Measurements from ENCODE around the gene KANK4. TPM values are rescaled to one million over a fixed set of nuclear protein-coding genes. Genes with fewer than 3 reads are reported as not detected.

The KANK4 gene
- total RNA-seq, 1 experiment from 2014 or later, result 1.7 TPM

DNA sequence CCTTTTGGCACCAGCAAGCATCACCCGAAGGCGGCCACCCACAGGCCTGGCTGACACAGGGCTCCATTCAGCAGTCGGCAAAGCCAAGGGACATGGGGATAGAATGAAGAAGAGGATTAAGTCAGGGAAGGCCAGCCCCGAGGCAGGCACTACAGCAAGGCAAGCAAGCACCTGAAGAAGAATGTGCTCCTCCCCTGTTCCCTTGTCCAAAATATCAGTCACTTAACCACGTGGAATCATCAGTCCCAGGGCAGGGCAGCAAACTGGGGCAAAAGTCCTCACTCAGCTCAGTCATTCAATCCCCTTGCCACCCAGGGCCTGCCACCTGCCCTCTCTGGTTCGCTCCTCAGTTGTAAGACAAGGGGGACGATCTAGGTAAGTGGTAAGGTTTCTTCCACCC is 9.3 kb downstream of the KANK4 start:
- Histone ChIP-seq H3K4me1 (replicated peaks; ENCODE audit: insufficient read depth) (peaks cover 62% of the 10 kb centered on the region), H3K9me2 (ENCODE audit: insufficient read depth) (no peaks in the 10 kb centered on the region), H3K27me3 (ENCODE audit: insufficient read depth, low read depth) (no peaks in the 10 kb centered on the region), H3F3A (ENCODE audit: insufficient read depth, low read depth) (peaks cover 23% of the 10 kb centered on the region), H2AFZ (peak overlapping the region; percentile 48; the same call in 1 of the 2 replicates), H3K36me3 (ENCODE audit: low read depth) (no peaks in the 10 kb centered on the region), H3K9me3 (ENCODE audit: insufficient read depth, low read depth) (no peaks in the 10 kb centered on the region), H3K27ac (no peak overlapping the region), H3K79me2 (ENCODE audit: low read depth) (no peaks in the 10 kb centered on the region), H3K4me2 (peak overlapping the region; percentile 66), H4K20me1 (ENCODE audit: insufficient read depth) (no peaks in the 10 kb centered on the region), H3K4me3 (no peak overlapping the region)
- ChIA-PET CTCF (no interaction called here), POLR2A (ENCODE audit: unreplicated experiment) (no interaction called here)
- TF ChIP-seq EZH2 (IDR thresholded peaks at IDR 0.05; ENCODE audit: low read depth), result no peak
- peak in 1 of 2 experiments; percentile 56 for DNase-seq
- intact Hi-C loops (cut with micrococcal nuclease; ENCODE audit: unreplicated experiment), result loop anchor here (2.0 kb wide), 1 partner anchor 135 kb away; no protein-coding TSS in a partner anchor
- BruUV-seq (replicated peaks), result no TSS peak

- Histone ChIP-seq H3K4me1 (replicated peaks; ENCODE audit: insufficient read depth) (peaks cover 62% of the 10 kb centered on the region), H3K9me2 (ENCODE audit: insufficient read depth) (no peaks in the 10 kb centered on the region), H3K9me3 (ENCODE audit: insufficient read depth, low read depth) (no peaks in the 10 kb centered on the region), H3K79me2 (ENCODE audit: low read depth) (no peaks in the 10 kb centered on the region), H4K20me1 (ENCODE audit: insufficient read depth) (no peaks in the 10 kb centered on the region), H3K4me3 (no peak overlapping the region), H3F3A (ENCODE audit: insufficient read depth, low read depth) (peaks cover 23% of the 10 kb centered on the region), H2AFZ (no peak overlapping the region), H3K4me2 (peak overlapping the region; percentile 66), H3K27ac (peak overlapping the region; percentile 73), H3K36me3 (ENCODE audit: low read depth) (no peaks in the 10 kb centered on the region), H3K27me3 (ENCODE audit: insufficient read depth, low read depth) (no peaks in the 10 kb centered on the region)
- CTCF ChIA-PET, result no interaction called here
- POLR2A ChIA-PET (ENCODE audit: unreplicated experiment), result no interaction called here
- no TSS peak for BruUV-seq (replicated peaks)
- no peak for DNase-seq
- intact Hi-C loops (cut with micrococcal nuclease; ENCODE audit: unreplicated experiment), result loop anchor here (1.0 to 2.0 kb wide), 4 partner anchors 17 to 134 kb away; no protein-coding TSS in a partner anchor
- no peak for TF ChIP-seq EZH2 (IDR thresholded peaks at IDR 0.05; ENCODE audit: low read depth)
- no peak for TF ChIP-seq CTCF (conservative IDR thresholded peaks at IDR 0.05)
These were observed 10.6 kb downstream of the KANK4 start for GRCh38 chr1:62308606-62309005.

DNA sequence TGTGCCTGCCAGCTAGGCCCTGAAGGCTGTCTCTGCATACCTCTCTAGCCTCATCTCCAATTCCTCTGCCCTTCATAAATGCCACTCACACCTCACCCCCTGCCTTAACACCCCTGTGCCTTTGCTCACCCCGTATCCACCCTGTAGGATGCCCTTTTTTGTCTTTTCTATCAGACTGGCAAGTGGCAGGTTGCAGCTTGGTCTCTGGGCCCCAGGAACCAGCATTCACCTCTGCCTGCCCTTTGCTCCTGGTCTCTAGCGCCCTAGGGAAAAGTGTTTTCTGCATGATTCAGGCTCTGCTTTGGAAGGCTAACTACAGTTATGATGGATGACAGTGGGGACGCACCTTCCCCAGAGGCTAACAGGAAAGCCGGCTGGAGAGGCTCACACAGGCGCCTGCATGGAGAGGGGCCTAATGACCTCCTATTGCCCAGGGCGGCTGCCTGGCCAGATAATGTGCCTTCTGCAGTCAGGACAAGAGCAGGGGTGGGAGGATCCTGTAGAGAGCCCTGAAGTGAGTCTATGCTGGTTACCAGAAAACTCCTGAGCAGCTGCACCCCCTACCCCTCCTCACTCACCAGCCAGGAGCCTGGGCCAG is 11.2 kb downstream of the KANK4 start:
- H3K27ac ChIP-seq, result peak overlapping the region; percentile 73
- H4K20me1 ChIP-seq (ENCODE audit: insufficient read depth), result no peaks in the 10 kb centered on the region
- H3K9me3 ChIP-seq (ENCODE audit: insufficient read depth, low read depth), result no peaks in the 10 kb centered on the region
- H3K36me3 ChIP-seq (ENCODE audit: low read depth), result no peaks in the 10 kb centered on the region
- H3K4me3 ChIP-seq, result no peak overlapping the region
- BruUV-seq (replicated peaks), result no TSS peak
- CTCF ChIA-PET, result interaction anchor here (0.6 to 0.7 kb wide), 2 partner anchors 21 to 23 kb away, joined by 4 read pairs; no protein-coding TSS in a partner anchor
- H3K9me2 ChIP-seq (ENCODE audit: insufficient read depth), result no peaks in the 10 kb centered on the region
- H3K27me3 ChIP-seq (ENCODE audit: insufficient read depth, low read depth), result no peaks in the 10 kb centered on the region
- peaks cover 23% of the 10 kb centered on the region for H3F3A ChIP-seq (ENCODE audit: insufficient read depth, low read depth)
- POLR2A ChIA-PET (ENCODE audit: unreplicated experiment), result interaction anchor here (0.6 to 0.7 kb wide), 7 partner anchors 12 to 1511 kb away, joined by 3 to 12 read pairs (median 5); partner anchors contain the start of gene EFCAB7
- no peak overlapping the region for H2AFZ ChIP-seq
- intact Hi-C loops (cut with micrococcal nuclease; ENCODE audit: unreplicated experiment), result loop anchor here (1.0 to 2.0 kb wide), 4 partner anchors 17 to 133 kb away; no protein-coding TSS in a partner anchor
- H3K79me2 ChIP-seq (ENCODE audit: low read depth), result no peaks in the 10 kb centered on the region
- peak; percentile 89 to 95 for DNase-seq
- peaks cover 62% of the 10 kb centered on the region for H3K4me1 ChIP-seq (replicated peaks; ENCODE audit: insufficient read depth)
- H3K4me2 ChIP-seq, result peak overlapping the region; percentile 66
- TF ChIP-seq CTCF (conservative IDR thresholded peaks at IDR 0.05) (no peak), EZH2 (IDR thresholded peaks at IDR 0.05; ENCODE audit: low read depth) (no peak)
